GM12872 (cell line): Measurements from ENCODE around the gene PLPP3.

Experiments used
- TF ChIP-seq, protein P1 (sequence below): IDR thresholded peaks from 3 replicates; pipeline ENCODE4 v1.5.1; 2011; ENCODE audit warnings: low read depth, mild to moderate bottlenecking, low read length, moderate library complexity; ENCODE audit not compliant: insufficient read depth

The PLPP3 gene

GRCh38 chr1:56473582-56474270 lies 105.6 kb downstream of the PLPP3 start:
- TF ChIP-seq, protein P1, sequence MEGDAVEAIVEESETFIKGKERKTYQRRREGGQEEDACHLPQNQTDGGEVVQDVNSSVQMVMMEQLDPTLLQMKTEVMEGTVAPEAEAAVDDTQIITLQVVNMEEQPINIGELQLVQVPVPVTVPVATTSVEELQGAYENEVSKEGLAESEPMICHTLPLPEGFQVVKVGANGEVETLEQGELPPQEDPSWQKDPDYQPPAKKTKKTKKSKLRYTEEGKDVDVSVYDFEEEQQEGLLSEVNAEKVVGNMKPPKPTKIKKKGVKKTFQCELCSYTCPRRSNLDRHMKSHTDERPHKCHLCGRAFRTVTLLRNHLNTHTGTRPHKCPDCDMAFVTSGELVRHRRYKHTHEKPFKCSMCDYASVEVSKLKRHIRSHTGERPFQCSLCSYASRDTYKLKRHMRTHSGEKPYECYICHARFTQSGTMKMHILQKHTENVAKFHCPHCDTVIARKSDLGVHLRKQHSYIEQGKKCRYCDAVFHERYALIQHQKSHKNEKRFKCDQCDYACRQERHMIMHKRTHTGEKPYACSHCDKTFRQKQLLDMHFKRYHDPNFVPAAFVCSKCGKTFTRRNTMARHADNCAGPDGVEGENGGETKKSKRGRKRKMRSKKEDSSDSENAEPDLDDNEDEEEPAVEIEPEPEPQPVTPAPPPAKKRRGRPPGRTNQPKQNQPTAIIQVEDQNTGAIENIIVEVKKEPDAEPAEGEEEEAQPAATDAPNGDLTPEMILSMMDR = no peak

DNA sequence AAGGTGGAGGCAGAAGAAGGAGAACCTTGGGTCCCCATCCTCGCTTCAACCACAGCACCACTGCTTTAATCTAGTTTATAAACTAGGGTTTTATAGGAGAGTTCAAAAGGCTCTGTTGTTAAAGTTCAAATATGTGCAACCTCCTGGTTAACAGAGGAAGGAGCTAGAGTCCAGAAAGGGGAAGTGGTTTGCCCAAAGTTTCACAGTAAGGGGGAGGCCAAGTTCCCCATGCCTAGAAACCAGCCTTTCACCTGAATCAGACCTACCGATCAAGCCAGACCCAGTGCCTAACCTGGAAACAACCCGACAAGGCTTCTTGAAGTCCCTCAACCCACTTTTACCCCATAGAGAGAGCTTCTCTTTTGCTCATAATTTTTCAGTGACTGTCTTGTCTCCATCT lies 106.5 kb downstream of the PLPP3 start:
- TF ChIP-seq, protein P1 = no peak

- TF ChIP-seq, protein P1 = no peak
These were observed 109.6 kb downstream of the PLPP3 start for GRCh38 chr1:56469640-56470371.

GRCh38 chr1:56468518-56468917 lies 110.8 kb downstream of the PLPP3 start:
- TF ChIP-seq, protein P1 = no peak

DNA sequence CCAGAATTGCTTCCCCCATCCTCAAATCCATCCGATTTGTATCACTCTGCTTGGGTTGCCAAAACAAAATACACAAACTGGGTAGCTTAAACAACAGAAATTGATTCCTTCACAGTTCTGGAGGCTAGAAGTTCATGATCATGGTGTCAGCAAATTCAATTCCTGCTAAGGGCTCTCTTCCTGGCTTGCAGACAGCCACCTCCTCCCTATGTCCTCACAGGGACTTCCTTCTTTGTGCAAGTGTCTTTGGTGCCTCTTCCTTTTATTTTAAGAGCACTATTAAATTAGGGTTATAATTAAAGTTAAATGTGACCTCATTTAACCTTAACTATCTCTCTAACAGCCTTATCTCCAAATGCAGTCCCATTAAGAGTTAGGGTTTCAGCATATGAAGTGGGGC lies 112.8 kb downstream of the PLPP3 start:
- TF ChIP-seq, protein P1 = no peak

DNA sequence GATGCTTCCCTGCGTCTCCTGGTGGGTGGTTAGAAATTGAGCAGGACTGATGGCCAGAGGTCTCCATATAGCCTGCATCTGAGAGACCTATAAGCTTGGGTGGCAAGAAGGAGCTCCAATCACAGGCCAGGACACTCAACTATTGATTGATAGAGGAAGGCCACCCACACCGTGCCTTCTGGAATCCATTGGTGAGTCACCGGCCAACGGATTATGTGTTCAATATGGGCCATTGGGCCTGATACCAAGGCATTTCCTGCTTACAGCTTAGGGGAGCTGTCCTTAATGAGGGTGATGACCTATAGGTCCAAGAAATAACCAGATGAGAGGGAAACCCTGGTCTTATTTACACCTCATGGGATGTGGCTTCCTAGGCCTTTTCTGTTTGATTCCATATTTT lies 115.1 kb downstream of the PLPP3 start:
- TF ChIP-seq, protein P1 = no peak

GRCh38 chr1:56463376-56463775 lies 116.0 kb downstream of the PLPP3 start:
- TF ChIP-seq, protein P1 = no peak
